Measurements from ENCODE around the gene OCIAD1.
"Not testable (repeated sequence)": the region's sequence is repeated elsewhere in the genome, so short reads cannot be mapped to it uniquely, and the experiment has no call there.

Gene OCIAD1

DNA sequence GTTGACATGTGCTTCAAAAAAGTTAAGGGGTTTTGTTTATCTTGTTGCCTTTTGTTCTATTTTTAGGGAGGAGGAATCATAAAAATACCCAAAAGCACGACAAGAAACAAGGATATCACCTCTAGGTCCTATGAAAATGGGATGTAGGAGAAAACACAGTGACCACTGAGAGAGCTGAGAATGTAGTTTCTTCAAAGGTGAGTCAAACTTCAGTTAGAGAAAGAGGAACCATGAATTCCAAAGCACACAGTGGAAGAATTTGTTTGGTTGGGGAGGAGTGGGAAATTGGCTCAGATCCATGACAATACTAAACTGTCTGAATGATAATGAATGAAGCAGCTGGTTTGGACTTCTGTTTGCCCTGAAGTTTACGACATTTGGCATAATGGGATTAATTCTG lies 31.7 kb upstream of the OCIAD1 start:
- H3K4me3 ChIP-seq (ENCODE audit: low read depth, low read length): no peak overlapping the region
- in situ Hi-C loops (cut with HindIII; ENCODE audit: low sequenced_read_pairs): loop anchor here (5.0 kb wide), 1 partner anchor 62 kb away; no protein-coding TSS in a partner anchor
- no peak for DNase-seq (ENCODE audit: low read depth)
- TF ChIP-seq, protein P1, sequence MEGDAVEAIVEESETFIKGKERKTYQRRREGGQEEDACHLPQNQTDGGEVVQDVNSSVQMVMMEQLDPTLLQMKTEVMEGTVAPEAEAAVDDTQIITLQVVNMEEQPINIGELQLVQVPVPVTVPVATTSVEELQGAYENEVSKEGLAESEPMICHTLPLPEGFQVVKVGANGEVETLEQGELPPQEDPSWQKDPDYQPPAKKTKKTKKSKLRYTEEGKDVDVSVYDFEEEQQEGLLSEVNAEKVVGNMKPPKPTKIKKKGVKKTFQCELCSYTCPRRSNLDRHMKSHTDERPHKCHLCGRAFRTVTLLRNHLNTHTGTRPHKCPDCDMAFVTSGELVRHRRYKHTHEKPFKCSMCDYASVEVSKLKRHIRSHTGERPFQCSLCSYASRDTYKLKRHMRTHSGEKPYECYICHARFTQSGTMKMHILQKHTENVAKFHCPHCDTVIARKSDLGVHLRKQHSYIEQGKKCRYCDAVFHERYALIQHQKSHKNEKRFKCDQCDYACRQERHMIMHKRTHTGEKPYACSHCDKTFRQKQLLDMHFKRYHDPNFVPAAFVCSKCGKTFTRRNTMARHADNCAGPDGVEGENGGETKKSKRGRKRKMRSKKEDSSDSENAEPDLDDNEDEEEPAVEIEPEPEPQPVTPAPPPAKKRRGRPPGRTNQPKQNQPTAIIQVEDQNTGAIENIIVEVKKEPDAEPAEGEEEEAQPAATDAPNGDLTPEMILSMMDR (IDR thresholded peaks at IDR 0.05; ENCODE audit: low read depth, low read length, missing control alignments): no peak

DNA sequence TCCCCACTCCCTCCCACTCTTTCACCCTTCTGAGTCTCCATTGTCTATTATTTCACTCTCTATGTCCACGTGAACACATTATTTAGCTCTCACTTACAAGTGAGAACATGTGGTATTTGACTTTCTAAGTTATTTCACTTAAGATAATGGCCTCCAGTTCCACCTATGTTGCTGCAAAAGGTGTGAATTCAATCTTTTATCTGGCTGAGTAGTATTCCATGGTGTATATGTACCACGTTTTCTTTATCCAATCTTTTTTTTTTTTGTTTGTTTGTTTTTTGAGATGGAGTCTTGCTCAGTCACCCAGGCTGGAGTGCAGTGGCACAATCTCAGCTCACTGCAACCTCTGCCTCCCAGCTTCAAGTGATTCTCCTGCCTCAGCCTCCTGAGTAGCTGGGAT lies 30.7 kb upstream of the OCIAD1 start:
- in situ Hi-C loops (cut with HindIII; ENCODE audit: low sequenced_read_pairs); H3K4me3 ChIP-seq (ENCODE audit: low read depth, low read length); DNase-seq (ENCODE audit: low read depth): not testable (repeated sequence)

DNA sequence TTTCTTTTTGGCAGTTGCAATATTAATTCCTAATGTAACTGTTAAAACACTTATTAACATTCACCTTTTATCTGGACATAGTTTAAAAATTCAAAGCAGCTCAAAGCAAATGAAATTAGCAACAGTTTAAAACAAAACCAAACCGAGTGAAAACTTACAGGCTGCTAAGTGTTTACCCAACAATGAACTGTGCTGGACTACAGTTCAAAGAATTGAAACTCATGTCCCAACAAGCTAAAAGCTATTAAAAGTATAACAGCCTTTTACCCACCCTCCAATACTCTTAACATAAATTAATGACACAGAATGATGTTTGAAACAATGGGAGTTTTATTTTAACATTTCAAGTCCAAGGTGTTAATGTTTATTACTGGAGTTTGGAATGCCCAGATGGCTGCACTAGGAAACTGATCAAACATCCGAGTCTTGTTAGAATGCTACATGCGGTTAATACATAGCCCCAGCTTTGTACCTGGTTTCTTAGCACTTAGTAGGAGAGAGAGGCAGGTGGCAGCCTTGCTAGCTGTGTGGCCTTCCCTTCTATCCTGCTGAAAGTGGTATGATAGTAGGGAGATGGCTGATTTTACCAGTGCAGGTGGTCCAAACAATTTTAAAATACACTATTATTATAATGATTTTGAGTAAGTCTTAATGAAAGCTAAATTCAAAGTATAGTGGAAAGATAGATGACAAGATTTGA lies 29.7 kb upstream of the OCIAD1 start:
- TF ChIP-seq, protein P1 (IDR thresholded peaks at IDR 0.05; ENCODE audit: low read depth, low read length, missing control alignments): no peak
- in situ Hi-C loops (cut with HindIII; ENCODE audit: low sequenced_read_pairs): no loop called here
- no peak for DNase-seq (ENCODE audit: low read depth)
- no peak overlapping the region for H3K4me3 ChIP-seq (ENCODE audit: low read depth, low read length)

DNA sequence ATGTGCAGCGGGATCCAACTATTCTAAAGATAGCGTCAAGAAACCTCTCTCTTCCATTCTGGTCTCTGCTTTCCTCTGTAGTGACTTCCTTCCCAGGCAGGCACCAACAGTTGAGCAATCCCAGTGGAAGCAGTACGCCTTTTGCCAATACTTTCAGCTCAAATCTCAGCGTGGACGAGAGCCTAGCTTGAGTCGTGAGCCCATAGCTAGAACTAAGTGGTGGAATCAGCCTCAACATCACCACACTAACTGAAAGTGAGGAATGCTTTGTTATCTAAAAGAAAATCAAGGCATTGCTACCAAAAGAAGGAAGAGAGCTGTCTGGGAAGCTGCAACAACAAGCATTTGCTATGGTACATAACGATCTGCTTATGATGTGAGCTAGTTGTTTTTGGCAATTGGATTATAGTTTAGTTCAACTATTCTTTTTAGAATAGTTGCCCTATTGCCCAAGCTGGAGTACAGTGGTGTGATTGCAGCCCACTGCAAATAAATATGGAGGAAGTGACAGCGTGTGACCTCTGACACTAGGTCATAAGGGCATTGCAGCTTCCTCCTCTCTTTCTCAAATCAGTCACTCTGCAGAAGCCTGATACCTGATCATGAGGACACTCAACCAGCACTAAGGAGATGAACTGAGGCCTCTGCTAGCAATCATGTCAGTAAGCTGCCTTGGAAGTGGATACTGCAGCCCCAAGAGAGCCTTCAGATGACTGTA lies 26.1 kb upstream of the OCIAD1 start:
- TF ChIP-seq, protein P1 (IDR thresholded peaks at IDR 0.05; ENCODE audit: low read depth, low read length, missing control alignments): no peak
- in situ Hi-C loops (cut with HindIII; ENCODE audit: low sequenced_read_pairs): no loop called here
- no peak for DNase-seq (ENCODE audit: low read depth)
- no peak overlapping the region for H3K4me3 ChIP-seq (ENCODE audit: low read depth, low read length)

DNA sequence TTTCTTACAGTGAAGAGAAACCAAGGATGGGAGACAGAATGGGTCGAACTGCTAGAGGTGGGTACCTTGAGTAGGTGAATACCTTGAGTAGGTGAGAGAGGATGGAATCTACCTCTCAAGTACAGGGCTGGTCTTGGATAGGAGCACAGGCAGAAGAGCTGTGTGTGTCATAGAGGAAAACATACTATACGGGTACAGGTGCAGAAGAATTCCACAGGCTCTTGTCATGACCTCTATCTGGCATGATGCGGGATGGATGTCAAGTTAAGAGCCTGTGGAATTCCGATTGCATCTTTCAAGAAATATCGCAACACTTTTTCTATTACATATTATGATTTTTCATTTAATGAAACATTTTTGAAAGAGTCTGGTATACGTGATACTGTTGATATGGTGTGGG lies 18.0 kb upstream of the OCIAD1 start:
- in situ Hi-C loops (cut with HindIII; ENCODE audit: low sequenced_read_pairs): no loop called here

DNA sequence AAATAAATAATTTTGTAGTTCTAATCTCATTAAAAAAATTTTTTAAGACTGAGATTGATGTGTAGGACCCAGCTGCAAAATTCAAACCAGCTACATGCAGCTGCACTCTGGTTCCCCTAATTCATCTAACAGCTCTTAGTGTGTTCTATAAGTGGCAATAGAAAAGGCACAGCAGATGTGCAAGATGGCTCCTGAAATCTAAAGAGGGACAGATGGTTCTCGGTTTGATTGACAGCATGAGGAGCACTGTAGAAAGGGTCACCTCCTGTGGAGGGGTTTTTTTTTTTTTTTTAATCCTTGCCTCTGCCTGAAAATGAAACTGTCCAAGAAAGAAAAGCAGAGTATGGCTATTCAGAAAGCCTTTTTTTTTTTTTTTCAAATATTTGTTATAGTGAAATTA lies 16.9 kb upstream of the OCIAD1 start:
- in situ Hi-C loops (cut with HindIII; ENCODE audit: low sequenced_read_pairs): no loop called here
- TF ChIP-seq, protein P1 (IDR thresholded peaks at IDR 0.05; ENCODE audit: low read depth, low read length, missing control alignments): no peak
- DNase-seq (ENCODE audit: low read depth): no peak
- no peak overlapping the region for H3K4me3 ChIP-seq (ENCODE audit: low read depth, low read length)

More for the DNA sequence above, 18.0 kb upstream of the OCIAD1 start:
- no peak for DNase-seq (ENCODE audit: low read depth)
- no peak overlapping the region for H3K4me3 ChIP-seq (ENCODE audit: low read depth, low read length)
- TF ChIP-seq, protein P1 (IDR thresholded peaks at IDR 0.05; ENCODE audit: low read depth, low read length, missing control alignments): no peak

DNA sequence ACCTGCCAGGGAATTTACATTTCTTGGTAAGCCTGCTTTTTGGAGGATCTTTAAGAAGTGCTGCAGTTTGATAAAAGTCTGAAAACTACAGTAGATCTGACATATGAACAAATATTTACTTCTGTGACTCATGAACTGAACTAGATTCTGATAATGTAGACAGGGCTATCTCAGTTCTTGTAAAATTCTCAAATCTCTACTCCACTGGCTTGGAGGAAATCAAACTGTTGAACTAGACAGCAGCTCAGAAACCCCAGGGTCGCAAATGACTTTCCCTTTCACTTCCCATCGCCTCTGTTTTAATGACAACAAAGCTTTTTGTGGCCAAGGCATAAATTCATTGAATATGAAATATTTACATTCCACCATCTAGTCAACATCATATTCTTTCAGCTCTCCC lies 15.4 kb upstream of the OCIAD1 start:
- in situ Hi-C loops (cut with HindIII; ENCODE audit: low sequenced_read_pairs): loop anchor here (5.0 kb wide), 1 partner anchor 33 kb away; the partner anchor contains the start of gene FRYL
- no peak for DNase-seq (ENCODE audit: low read depth)
- TF ChIP-seq, protein P1 (IDR thresholded peaks at IDR 0.05; ENCODE audit: low read depth, low read length, missing control alignments): no peak
- no peak overlapping the region for H3K4me3 ChIP-seq (ENCODE audit: low read depth, low read length)

DNA sequence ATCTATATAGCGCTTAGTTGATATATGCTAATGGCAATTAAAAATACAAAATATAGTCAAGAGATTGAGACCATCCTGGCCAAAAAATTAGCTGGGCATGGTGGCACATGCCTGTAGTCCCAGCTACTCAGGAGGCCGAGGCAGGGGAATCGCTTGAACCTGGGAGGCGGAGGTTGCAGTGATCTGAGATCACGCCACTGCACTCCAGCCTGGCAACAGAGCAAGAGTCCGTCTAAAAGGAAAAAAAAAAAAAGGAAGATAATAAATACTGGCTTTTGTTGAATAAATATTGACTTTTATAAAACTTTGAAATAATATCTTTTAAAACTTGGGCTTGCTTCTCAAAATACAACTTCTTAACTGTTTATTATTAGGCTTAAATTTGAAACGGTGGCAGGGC lies 14.6 kb upstream of the OCIAD1 start:
- in situ Hi-C loops (cut with HindIII; ENCODE audit: low sequenced_read_pairs): loop anchor here (5.0 kb wide), 1 partner anchor 34 kb away; the partner anchor contains the start of gene FRYL
- not testable (repeated sequence) for H3K4me3 ChIP-seq (ENCODE audit: low read depth, low read length); DNase-seq (ENCODE audit: low read depth)
